HFFc6 (cell line): Measurements from ENCODE around the gene HEMK1. TPM values are rescaled to one million over a fixed set of nuclear protein-coding genes. Genes with fewer than 3 reads are reported as not detected.

Experiments
- DNase-seq: peaks from one replicate; pipeline ENCODE4 v3.0.0-alpha.2; 2018
- H3K27ac Mint-ChIP-seq: 2 replicates; pipeline ENCODE4 v1.8.0; 2020; ENCODE audit warnings: mild to moderate bottlenecking, mixed read lengths
- H3K27me3 Mint-ChIP-seq: 2 replicates; pipeline ENCODE4 v1.8.0; 2021; ENCODE audit warnings: mild to moderate bottlenecking, moderate library complexity, mixed read lengths; ENCODE audit not compliant: insufficient read depth
- H3K36me3 Mint-ChIP-seq: 2 replicates; pipeline ENCODE4 v1.8.0; 2021; ENCODE audit warnings: low read depth, mixed read lengths
- H3K4me1 Mint-ChIP-seq: 2 replicates; pipeline ENCODE4 v1.8.0; 2020; ENCODE audit warnings: low read depth, mixed read lengths
- H3K4me3 Mint-ChIP-seq: 2 replicates; pipeline ENCODE4 v1.8.0; 2020; ENCODE audit warnings: mild to moderate bottlenecking, moderate library complexity, mixed read lengths
- H3K9me3 Mint-ChIP-seq: 2 replicates; pipeline ENCODE4 v1.8.0; 2020; ENCODE audit warnings: mild to moderate bottlenecking, mixed read lengths
- total RNA-seq, 6 experiments: library from RNA; stranded (reverse); fragmentation: NEBNext Ultra II Directional; extraction: Animal tissue kit (Norgen Biotek cat#: 25700); gene quantifications; 2 replicates in 1 of 6; 3 replicates in 5 of 6; pipeline ENCODE4 v1.2.3, GENCODE V29; 2021
- TF ChIP-seq, protein P1 (sequence below): fragments of 200-600 bp; sonication (generic); IDR thresholded peaks from 2 replicates; pipeline ENCODE4 v1.5.0; 2021; ENCODE audit warnings: antibody characterized with exemption, mild to moderate bottlenecking

HEMK1 gene
- total RNA-seq, 6 experiments from 2014 or later: 17.9 to 20.7 (median 19.2) TPM

- Mint-ChIP-seq H3K27me3 (no peaks in the 10 kb centered on the region; the same call in 1 of the 2 replicates), H3K4me1 (peaks cover 73% of the 10 kb centered on the region), H3K9me3 (no peaks in the 10 kb centered on the region), H3K4me3 (no peak overlapping the region), H3K36me3 (no peaks in the 10 kb centered on the region), H3K27ac (peak overlapping the region; percentile 26; the same call in 1 of the 2 replicates)
- TF ChIP-seq, protein P1, sequence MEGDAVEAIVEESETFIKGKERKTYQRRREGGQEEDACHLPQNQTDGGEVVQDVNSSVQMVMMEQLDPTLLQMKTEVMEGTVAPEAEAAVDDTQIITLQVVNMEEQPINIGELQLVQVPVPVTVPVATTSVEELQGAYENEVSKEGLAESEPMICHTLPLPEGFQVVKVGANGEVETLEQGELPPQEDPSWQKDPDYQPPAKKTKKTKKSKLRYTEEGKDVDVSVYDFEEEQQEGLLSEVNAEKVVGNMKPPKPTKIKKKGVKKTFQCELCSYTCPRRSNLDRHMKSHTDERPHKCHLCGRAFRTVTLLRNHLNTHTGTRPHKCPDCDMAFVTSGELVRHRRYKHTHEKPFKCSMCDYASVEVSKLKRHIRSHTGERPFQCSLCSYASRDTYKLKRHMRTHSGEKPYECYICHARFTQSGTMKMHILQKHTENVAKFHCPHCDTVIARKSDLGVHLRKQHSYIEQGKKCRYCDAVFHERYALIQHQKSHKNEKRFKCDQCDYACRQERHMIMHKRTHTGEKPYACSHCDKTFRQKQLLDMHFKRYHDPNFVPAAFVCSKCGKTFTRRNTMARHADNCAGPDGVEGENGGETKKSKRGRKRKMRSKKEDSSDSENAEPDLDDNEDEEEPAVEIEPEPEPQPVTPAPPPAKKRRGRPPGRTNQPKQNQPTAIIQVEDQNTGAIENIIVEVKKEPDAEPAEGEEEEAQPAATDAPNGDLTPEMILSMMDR: no peak
- DNase-seq: no peak
Observed at GRCh38 chr3:50630394-50630793, 61.1 kb downstream of the HEMK1 start.

- Mint-ChIP-seq H3K4me1 (peaks cover 69% of the 10 kb centered on the region), H3K36me3 (no peaks in the 10 kb centered on the region), H3K4me3 (no peak overlapping the region), H3K9me3 (no peaks in the 10 kb centered on the region), H3K27me3 (no peaks in the 10 kb centered on the region; the same call in 1 of the 2 replicates), H3K27ac (no peak overlapping the region)
- DNase-seq: no peak
- TF ChIP-seq, protein P1: peak; percentile 34; the same call in 1 of the 2 replicates
Observed at GRCh38 chr3:50630877-50631276, 61.6 kb downstream of the HEMK1 start.

DNA sequence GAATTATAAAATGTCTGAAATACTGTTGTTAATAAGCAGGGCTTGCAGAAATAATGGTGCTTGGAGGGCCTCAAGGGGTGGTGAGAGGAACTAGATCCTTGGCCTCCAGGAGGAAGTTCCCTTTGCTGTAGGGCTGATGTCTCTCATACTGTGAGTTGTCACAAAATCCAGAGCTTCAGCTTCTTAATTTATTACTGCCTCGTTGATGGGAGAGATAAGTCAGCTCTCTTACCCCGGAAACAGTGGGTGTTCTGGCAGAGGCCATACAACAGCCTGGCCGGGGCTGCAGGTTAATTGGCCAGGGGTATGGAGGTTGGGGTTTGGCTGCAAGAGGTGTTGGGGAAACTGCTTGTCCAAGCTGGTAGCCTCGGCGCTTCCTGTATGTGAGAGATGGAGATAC lies 63.1 kb downstream of the HEMK1 start:
- H3K4me3 Mint-ChIP-seq: peak overlapping the region; percentile 40
- H3K4me1 Mint-ChIP-seq: peaks cover 67% of the 10 kb centered on the region
- peak; percentile 58 for DNase-seq
- no peaks in the 10 kb centered on the region; the same call in 1 of the 2 replicates for H3K27me3 Mint-ChIP-seq
- H3K9me3 Mint-ChIP-seq: no peaks in the 10 kb centered on the region
- H3K36me3 Mint-ChIP-seq: no peaks in the 10 kb centered on the region
- TF ChIP-seq, protein P1: no peak
- H3K27ac Mint-ChIP-seq: peak overlapping the region; percentile 58

DNA sequence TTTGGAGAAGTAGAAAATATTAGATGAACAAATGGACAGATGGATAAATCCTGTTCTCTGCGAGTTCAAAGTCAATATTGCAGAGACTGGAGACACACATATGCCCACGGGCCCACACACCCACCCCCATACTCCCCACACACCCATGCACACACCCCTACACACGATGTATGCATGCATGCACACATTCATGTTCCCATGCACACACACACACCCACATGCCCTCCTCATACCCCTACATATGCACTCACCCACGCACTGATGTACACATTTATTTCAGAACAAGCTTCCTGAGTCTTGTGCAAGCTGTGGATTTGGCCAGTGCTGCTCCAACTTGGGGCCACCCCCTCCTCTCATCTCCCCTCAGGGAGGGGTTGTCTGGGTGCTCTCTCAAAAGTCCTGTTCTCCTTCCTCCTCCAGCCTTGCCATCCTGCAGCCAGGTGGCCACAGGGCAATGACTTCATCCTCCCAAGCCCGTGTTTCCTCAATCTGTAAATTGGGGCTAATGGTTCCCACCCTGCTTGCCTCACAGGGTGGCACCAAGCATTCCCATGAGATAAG lies 64.0 kb downstream of the HEMK1 start:
- DNase-seq: no peak

DNA sequence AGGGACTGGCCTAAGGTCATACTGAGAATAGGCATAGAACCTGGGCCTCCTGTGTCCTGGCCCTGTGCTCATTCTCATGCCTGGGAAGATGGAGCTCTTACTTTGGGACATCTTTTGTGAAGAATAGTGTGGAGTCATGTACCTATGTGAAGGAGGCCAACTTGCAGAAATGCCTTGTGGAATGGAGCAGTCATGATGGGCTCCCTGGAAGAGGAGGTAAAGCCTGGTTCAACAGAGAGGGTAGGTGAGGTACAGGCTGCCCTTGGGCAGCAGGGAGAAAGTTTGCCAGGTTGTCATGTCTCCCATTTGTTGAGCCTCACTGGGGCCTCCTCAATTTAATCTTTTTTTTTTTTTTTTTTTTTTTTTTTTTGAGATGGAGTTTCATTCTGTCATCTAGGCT lies 65.7 kb downstream of the HEMK1 start:
- TF ChIP-seq, protein P1: no peak
- no peak for DNase-seq
- Mint-ChIP-seq H3K4me3 (no peak overlapping the region), H3K27ac (no peak overlapping the region), H3K27me3 (no peaks in the 10 kb centered on the region), H3K4me1 (peaks cover 70% of the 10 kb centered on the region), H3K36me3 (no peaks in the 10 kb centered on the region), H3K9me3 (no peaks in the 10 kb centered on the region)

More for the DNA sequence above, 64.0 kb downstream of the HEMK1 start:
- H3K9me3 Mint-ChIP-seq: no peaks in the 10 kb centered on the region
- no peaks in the 10 kb centered on the region for H3K36me3 Mint-ChIP-seq
- no peak overlapping the region for H3K27ac Mint-ChIP-seq
- TF ChIP-seq, protein P1: no peak
- H3K4me1 Mint-ChIP-seq: peaks cover 67% of the 10 kb centered on the region
- H3K4me3 Mint-ChIP-seq: no peak overlapping the region
- no peaks in the 10 kb centered on the region for H3K27me3 Mint-ChIP-seq
